H1 (cell line): ENCODE data around the gene KLF7. TPM values are rescaled to one million over a fixed set of nuclear protein-coding genes. Genes with fewer than 3 reads are reported as not detected.

Source experiments
- ASH2L ChIP-seq: fragments of 200-600, 300-600 bp; sonication (generic); IDR thresholded peaks from one replicate; pipeline ENCODE4 v1.7.1; 2017; ENCODE audit warnings: low read length
- BACH1 ChIP-seq: IDR thresholded peaks from 2 replicates; pipeline ENCODE4 v1.6.1; 2012; ENCODE audit warnings: low read length, improper control_type of control experiment
- CHD1 ChIP-seq: IDR thresholded peaks from 2 replicates; pipeline ENCODE4 v1.6.1; 2012; ENCODE audit warnings: low read depth, low read length, improper control_type of control experiment
- CTBP2 ChIP-seq: IDR thresholded peaks from 2 replicates; pipeline ENCODE4 v1.7.0; 2011; ENCODE audit warnings: borderline replicate concordance, mild to moderate bottlenecking, moderate library complexity, mixed read lengths, low read length; ENCODE audit not compliant: insufficient read depth, insufficient read length
- E2F6 ChIP-seq: IDR thresholded peaks from 2 replicates; pipeline ENCODE4 v1.6.1; 2012; ENCODE audit warnings: inconsistent platforms
- EZH2 ChIP-seq: fragments of 200-600 bp; sonication (generic); IDR thresholded peaks from 2 replicates; pipeline ENCODE4 v1.7.1; 2012; ENCODE audit warnings: low read depth, mild to moderate bottlenecking, moderate library complexity, low read length, inconsistent platforms; ENCODE audit not compliant: severe bottlenecking
- JUN ChIP-seq: IDR thresholded peaks from 2 replicates; pipeline ENCODE4 v1.6.1; 2011; ENCODE audit warnings: low read depth, mild to moderate bottlenecking, improper control_type of control experiment, low read length
- KDM4A ChIP-seq: IDR thresholded peaks from one replicate; pipeline ENCODE4 v1.7.1; 2012; ENCODE audit warnings: low read depth, mild to moderate bottlenecking, moderate library complexity, low read length, inconsistent platforms; ENCODE audit not compliant: severe bottlenecking
- PHF8 ChIP-seq: fragments of 200-600 bp; sonication (generic); conservative IDR thresholded peaks from 2 replicates; pipeline ENCODE4 v1.7.1; 2012; ENCODE audit warnings: low read depth, mild to moderate bottlenecking, inconsistent platforms, low read length, moderate library complexity
- SP2 ChIP-seq: IDR thresholded peaks from 2 replicates; pipeline ENCODE4 v1.6.1; 2012; ENCODE audit warnings: mild to moderate bottlenecking, low read length, inconsistent platforms
- polyA plus RNA-seq, 7 experiments: library from polyadenylated mRNA; depleted of rRNA in 3 of 7; stranded (reverse) in 5 of 7; unstranded in 2 of 7; fragments of >200 nt in 5 of 7; fragments of 200-250 nt in 2 of 7; gene quantifications; 1 replicate in 5 of 7; 2 replicates in 1 of 7; 4 replicates in 1 of 7; pipeline versions ENCODE4 v1.2.1 to v1.2.3, GENCODE V29; 2011 to 2013; ENCODE audit warnings: missing spikeins in 2 of 7, mixed read lengths in 2 of 7
- total RNA-seq: library from RNA; stranded (reverse); fragmentation: NEBNext Ultra II Directional; extraction: Animal tissue kit (Norgen Biotek cat#: 25700); gene quantifications from 2 replicates; pipeline ENCODE4 v1.2.1, GENCODE V29; 2021

KLF7 gene
- total and polyA plus RNA-seq, 2 of the 8 experiments (the other 6 are each of a cell fraction or from before 2014, with no cell fraction given): 9.6 to 23.3 TPM

GRCh38 chr2:207165121-207166038 lies at the start of gene KLF7 (continued):
- TF ChIP-seq BACH1: no peak
- no peak for TF ChIP-seq CTBP2
- no peak for TF ChIP-seq JUN
- no peak for TF ChIP-seq E2F6
- TF ChIP-seq SP2: no peak
- peak; percentile 88 for TF ChIP-seq ASH2L
- TF ChIP-seq PHF8: 0 out of 2 replicates have a peak, but pooled peaks have one; percentile 43
- 0 out of 2 replicates have a peak, but pooled peaks have one; percentile 28 for TF ChIP-seq CHD1
- TF ChIP-seq KDM4A: peak; percentile 40
- TF ChIP-seq EZH2: no peak
